Hepatocyte (in vitro differentiated cells): ENCODE results near the gene TPK1.

ENCODE experiments used
- EZH2 ChIP-seq: fragments of 200-600 bp; sonication (generic); IDR thresholded peaks from 2 replicates; pipeline ENCODE4 v1.6.1; 2016; ENCODE audit warnings: antibody characterized with exemption, mild to moderate bottlenecking, borderline replicate concordance
- EZH2phosphoT487 ChIP-seq: fragments of 200-600 bp; sonication (generic); IDR thresholded peaks from one replicate; pipeline ENCODE4 v1.6.1; 2018; ENCODE audit warnings: antibody characterized with exemption, mild to moderate bottlenecking, low read depth, moderate library complexity; ENCODE audit not compliant: unreplicated experiment, severe bottlenecking
- TF ChIP-seq, protein P1 (sequence below): fragments of 200-600 bp; sonication (generic); IDR thresholded peaks from 2 replicates; pipeline ENCODE4 v1.5.1; 2016; ENCODE audit warnings: antibody characterized with exemption, mild to moderate bottlenecking; ENCODE audit not compliant: poor library complexity

DNA sequence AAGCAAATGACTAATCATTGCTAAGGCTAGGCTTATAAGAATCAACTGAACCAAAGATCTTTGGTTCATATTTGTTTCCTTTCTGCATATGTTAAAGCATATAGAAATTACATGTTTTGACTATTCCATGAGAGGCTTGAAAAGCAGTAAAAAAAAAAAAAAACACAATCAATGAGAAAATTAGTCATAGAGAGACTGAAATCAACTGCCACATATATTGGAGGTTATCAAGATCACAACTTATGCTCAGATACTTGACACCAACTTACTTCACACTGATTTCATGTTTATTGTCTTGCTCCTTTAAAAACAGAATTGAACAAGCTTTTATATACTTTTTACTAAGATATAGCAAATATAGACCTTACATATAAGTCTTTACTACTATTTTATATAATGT, 161.3 kb downstream of the TPK1 start:
- TF ChIP-seq, protein P1, sequence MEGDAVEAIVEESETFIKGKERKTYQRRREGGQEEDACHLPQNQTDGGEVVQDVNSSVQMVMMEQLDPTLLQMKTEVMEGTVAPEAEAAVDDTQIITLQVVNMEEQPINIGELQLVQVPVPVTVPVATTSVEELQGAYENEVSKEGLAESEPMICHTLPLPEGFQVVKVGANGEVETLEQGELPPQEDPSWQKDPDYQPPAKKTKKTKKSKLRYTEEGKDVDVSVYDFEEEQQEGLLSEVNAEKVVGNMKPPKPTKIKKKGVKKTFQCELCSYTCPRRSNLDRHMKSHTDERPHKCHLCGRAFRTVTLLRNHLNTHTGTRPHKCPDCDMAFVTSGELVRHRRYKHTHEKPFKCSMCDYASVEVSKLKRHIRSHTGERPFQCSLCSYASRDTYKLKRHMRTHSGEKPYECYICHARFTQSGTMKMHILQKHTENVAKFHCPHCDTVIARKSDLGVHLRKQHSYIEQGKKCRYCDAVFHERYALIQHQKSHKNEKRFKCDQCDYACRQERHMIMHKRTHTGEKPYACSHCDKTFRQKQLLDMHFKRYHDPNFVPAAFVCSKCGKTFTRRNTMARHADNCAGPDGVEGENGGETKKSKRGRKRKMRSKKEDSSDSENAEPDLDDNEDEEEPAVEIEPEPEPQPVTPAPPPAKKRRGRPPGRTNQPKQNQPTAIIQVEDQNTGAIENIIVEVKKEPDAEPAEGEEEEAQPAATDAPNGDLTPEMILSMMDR: no peak
- TF ChIP-seq EZH2 (no peak), EZH2phosphoT487 (no peak)
